COLO668 (cell line): Measurements from ENCODE around the gene ZNF805.
"Not testable (repeated sequence)": the region's sequence is repeated elsewhere in the genome, so short reads cannot be mapped to it uniquely, and the experiment has no call there.

ENCODE experiments used
- DNase-seq: peaks from one replicate; lab custom pipeline; 2025; ENCODE audit not compliant: unreplicated experiment; lab: John Stamatoyannopoulos, UW

The ZNF805 gene

DNA sequence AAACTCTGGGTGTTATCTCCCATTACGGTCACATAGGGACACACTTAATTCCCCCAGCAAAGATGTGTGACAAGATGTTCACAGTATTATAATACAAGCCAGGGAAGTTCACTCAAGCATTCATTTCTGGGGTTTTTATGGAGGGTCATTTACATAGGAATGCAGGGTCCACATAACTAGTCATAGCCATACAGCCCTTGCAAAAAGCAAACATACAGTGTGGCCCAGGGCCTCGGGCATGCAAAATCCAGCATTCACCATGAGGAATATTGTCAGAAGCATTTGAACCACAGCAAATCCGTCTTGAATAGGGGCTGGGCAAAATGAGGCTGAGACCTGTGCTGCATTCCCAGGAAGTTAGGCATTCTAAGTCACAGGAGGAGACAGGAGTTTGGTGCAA lies 26.9 kb downstream of the ZNF805 start:
- no peak for DNase-seq

DNA sequence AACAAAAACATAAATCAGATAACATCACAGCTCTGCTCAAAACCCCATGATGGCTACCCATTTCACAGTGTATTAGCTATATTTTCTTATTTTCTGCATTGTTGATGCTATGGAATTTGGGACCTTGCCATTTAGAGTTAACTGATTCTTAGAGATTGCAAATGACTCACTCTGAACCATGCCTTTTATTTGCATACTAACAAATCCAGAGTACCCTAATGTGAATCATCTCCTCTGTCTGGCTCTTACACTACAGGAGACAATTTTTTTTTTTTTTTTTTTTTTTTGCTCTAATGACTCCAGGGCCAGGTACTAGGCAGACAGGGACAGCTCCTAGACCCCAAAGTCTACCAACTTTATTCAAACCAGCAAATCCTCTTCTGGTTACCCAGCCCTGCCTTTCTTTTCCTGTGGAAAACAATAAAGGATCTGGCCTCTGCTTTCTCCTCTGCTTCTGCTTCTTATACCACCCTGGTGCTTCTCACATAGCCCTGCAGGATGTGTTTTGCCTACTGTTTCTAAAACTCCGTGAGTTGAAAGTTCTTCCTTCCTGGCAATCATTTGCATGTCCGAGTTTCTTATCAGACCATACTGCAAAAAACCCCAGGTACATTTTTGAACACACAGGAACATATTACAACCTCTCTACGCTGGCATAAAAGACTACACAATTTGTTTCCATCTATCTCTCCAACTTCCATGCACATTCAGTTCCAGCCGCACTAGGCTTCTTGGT lies 29.3 kb downstream of the ZNF805 start:
- DNase-seq = no peak

DNA sequence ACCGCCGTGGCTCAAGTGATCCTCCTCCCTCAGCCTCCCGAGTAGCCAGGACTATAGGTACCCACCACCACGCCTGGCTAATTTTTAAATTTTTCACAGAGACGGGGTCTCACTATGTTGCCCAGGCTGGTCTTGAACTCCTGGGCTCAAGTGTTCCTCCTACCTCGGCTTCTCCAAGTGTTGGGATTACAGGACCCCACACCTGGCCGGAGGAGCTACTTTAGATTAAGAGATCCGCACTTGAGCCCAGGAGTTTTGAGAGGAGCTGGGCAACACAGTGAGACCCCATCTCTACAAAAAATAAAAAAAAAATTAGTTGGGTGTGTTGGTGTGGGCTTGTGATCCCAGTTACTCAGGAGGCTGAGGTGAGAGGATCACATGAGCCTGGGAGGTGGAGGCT lies 30.8 kb downstream of the ZNF805 start:
- DNase-seq = no peak

DNA sequence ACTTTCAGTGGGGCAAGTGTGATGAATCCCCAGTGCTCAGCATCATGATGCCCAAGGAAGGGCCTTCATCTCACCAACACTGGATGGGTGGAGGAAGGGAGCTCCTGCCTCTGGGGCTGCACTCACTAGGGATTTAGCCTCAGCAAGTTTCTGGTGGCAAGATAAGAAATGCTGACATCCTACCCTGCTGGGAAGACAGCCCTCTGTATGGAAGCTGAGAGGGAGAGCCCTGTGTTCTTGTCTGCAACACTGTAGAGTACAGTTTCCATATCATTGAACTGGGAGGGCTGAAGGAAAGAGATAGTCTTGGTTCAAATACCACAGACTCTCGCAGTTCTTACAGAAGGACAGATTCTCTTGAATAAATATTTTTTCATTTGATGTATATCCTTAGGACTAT lies 32.6 kb downstream of the ZNF805 start:
- DNase-seq = no peak

DNA sequence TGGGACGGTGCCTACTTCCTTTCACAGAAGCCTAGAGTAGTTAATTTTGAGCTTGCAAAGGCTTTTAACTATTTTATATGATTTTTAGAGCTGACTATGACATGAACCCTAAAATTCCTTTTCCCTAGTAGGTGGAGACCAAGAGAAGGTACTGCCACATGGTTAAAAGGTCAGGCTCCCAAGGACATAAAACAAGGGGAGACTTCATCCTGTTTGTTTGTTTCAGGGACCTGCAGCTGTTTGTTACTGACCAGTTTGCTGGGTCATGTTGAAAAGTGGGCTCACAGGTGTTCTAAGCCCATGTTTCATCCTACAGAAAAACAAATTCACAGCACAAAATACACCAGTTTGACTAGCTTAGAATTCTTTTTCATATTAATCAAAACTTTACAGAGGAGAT lies 36.0 kb downstream of the ZNF805 start:
- DNase-seq = no peak

DNA sequence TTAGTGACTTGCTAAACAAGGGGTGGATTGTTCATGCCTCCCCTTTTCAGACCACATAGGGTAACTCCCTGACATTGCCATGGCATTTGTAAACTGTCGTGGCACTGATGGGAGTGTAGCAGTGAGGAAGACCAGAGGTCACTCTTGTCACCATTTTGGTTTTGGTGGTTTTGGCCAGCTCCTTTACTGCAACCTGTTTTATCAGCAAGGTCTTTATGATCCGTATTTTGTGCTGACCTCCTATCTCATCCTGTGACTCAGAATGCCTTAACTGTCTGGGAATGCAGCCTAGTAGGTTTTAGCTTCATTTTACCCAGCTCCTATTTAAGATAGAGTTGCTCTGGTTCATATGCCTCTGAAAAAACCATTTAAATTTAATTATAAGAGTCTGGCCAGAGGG lies 38.0 kb downstream of the ZNF805 start:
- not testable (repeated sequence) for DNase-seq

DNA sequence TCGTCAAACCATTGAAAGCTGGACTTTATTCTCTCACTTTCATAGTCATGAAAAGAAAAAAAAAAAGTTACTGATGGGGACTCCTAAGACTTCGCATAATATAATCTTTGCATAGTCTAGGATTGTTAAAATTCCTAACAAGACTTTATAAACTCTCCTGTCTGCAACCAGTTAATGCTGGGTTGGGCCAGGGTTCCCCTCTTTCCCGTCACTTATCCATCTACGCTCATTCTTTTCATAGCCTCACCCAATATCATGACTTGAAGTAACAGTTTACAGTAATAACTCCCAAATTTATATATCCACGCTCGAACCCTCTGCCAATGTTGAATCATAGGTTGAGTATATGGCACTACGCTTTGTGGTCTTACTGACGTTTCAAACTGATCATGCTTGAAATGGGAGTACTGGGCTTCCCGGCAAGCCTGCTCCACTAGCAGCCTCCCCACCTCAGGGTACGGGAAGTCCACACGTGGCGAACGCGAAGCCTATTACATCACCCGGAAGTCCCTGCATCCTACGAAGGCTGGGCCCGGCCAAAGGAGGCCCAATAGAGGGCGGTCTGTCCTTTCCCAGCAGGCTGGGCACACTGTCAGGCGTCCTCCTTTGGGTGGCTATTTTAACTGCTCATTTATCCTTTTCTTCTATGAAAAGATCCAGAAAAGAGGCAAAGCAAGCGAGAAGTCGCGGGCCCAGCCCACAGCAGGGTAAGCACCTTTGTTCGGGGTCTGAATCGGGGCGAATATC lies 39.2 kb downstream of the ZNF805 start:
- DNase-seq = peak; percentile 92

DNA sequence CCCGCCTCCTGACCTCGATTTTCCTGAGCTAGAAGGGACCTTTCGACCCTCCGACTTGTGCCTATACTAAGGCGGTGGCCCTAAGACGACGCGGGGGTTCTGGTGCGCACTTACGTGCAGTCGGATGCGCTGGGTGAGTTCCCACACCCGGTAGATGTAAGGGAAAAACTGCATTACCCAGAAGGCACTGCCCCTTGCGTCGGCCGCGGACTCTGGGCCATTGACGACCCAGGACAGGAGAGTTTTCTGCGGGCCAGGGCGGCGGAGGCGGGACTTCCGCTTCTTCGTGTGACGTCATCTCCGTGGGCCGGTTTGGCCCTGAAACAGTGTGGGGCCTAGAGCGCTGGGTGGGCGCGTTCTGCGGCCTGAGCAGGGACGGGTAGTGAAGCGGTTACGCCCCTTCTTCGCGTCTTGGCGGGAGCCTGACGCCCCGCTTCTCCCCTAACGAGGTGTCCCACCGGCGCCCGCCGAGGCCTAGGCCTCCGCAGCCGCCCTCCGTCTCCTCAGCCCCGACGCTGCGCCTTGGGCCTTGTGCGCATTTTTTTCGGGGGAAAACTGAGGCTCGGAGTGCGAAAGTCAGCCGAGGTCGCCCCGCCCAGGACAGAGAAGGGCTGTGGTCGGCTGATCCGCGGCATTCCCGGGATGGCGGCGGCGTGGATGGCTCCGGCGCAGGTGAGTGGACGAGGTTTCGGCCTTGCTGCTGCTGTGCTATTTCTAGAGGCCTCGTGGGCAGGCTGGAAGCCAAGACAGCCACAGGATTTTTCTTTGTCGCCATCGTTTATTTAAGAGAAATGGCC lies 39.9 kb downstream of the ZNF805 start, which contains the start of gene ZNF460:
TSS of gene ZNF460 (plus strand) at position 321 of the 797 bp plus-strand sequence. CDS start at position 643, 322 bp downstream.
- peak; percentile 96 for DNase-seq

DNA sequence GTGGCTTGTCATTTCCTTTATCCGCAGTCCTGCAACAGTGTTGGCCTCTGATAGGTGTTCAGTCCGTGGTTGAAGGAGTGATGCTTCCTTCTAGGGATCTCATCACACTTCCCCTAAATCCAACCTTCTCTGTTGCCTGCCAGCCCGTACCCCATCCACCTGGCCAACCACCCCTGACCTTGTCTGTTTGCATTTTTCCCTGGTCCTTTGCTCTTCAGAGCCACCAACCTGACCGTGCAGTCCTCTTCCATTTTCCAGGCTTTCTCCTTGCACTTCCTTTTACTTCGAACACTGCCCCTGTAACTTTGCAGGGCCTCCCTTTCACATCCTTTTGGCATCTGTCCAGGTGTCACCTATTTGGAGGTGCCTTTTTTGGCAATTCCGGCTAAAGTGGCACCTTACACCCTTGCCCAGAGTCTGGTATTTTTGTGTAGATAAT lies 40.5 kb downstream of the ZNF805 start:
- peak; percentile 17 for DNase-seq

DNA sequence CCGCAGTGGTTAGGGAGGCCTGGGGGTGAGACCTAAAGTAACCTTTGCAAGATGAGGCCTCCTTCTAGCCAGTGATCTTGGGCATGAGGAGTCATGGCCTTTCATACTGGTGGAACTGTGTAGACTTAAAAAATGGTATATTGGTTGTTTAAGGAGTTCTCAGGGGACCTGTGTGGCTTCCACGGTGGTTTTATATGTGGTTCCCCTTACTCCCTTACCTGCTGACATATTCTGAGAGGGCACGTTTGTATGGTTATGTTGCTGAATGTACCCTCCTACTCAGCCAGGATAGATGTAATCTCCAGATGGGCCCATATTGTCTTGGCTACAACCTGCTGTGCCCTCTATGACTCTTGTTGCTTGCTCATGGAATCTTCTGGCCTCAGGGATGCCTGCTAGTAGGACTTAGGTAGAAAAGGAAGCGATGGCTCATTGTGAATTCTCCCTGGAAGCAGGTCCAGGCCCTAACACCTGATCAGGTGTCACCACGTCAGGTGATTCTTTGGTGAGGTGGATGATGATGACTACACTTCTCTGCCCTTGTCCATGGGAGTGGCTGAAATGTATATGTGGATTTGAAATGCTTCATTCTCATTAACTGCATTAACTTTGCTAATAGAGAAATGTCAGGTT lies 41.7 kb downstream of the ZNF805 start:
- DNase-seq = no peak

DNA sequence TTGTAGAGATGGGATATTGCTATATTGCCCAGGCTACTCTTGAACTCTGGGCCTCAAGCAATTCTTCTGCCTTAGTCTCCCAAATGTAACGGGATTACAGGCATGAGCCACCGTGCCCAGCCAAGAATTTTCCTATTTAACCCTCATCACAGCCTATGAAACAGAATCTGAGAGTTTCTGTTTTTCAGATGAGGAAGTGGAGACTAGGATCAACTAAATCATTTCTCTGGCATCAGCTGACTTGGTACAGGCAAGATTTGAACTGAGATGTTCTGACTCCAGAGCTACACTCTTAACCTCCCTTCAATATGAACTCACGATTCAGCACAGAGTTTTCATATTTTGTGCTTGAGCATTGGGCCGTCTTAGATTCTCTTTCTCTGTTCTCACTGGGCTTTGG lies 47.9 kb downstream of the ZNF805 start:
- no peak for DNase-seq

DNA sequence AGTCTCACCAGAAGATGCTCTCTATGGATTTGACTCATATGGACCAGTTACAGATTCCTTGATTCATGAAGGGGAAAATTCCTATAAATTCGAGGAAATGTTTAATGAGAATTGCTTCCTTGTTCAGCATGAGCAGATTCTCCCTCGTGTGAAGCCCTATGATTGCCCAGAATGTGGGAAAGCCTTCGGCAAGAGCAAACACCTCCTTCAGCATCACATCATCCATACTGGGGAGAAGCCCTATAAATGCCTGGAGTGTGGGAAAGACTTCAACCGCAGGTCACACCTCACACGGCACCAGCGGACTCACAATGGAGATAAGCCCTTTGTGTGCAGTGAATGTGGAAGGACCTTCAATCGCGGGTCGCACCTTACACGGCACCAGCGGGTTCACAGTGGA lies 50.5 kb downstream of the ZNF805 start:
- DNase-seq = no peak

DNA sequence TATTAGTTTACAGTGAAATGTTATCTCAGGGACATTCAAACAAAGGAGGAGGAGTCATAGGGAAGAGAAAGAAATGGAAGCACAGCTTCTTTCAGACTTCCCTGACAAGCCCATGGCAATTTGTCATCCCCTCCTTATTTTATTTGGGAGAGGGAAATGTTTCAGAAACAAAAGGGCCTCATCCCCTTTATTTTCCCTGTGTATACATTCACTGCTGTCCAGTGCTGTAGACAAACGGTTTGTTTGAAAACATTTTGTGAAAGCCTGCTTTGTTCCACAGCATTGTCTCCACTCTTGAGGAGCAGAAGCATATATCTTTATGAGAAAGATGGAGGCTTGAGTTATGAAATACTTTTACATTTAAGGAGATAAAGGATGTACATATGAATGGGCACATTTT lies 52.1 kb downstream of the ZNF805 start:
- DNase-seq = no peak

DNA sequence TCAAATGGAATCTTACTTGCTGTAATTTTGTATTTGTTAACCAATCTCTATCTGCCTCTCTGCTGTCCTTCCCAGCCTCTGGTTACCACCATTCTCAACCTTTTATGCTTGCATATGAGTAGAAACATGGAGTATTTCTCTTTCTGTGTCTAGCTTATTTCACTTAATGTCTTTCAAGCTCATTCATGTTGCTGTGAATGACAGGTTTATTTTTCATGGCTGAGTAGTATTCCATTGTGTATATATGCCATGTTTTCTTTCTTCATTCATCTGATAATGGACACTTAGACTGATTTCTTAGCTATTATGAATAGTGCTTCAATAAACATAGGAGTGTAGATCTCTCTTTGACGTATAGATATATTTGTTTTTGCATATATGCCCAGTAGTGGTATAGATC lies 53.3 kb downstream of the ZNF805 start:
- no peak for DNase-seq

DNA sequence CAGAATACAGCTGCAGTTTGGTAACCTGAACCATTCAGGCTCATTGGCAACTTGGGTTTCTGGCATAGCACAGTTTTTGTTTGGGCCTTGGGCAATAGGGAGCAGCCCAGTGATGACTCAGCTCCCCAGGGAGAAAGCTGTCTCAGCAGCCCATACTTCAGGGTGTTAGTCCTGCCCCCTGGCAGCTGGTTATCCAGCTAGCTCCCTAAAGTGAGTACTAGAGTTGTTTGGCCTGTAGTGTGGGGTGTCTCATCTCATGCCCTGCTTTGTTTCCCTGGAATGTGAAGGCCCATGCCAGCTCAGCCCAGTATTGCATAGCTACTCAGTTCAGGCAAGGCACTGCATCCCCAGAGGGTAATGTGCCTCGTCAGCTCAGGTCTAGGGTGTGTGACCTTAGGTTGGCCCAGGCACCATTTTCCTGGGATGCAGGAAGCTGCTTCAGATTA lies 61.6 kb downstream of the ZNF805 start:
- peak; percentile 27 for DNase-seq

DNA sequence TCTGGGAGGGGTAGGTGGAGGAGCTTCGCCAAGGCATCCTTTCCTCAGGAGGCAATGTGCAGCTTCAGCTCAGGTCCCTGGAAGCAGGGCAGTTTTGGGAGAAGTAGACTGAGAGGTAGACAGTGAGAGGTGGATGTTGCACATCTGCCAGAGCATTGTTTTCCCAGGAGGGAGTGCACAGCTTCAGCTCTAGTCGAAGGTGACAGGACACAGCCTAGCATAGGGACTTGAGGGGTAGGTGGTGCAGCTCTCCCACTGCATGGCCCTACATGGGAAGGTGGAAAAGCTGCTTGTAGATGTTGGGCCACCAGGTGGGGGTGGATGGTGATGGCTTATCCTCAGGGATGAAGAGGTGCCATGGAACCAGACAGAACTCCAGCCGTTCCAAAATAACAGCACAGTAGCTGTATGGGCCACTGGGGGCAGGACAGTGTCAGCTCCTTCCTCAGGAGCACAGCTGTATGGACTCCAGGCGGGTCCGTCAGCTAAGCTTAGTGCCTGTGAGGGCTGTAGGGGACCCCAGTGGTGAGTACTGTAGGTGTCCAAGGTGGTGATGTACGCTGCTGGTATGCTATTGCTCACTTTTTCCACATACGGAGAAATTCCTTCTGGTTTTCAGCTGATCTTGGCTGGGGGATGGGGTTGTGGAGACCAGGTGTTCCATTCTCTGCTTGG lies 62.4 kb downstream of the ZNF805 start:
- DNase-seq = no peak
